Right atrium auricular region (tissue), 2 donors: Measurements from ENCODE around the gene SLC9A9. TPM values are rescaled to one million over a fixed set of nuclear protein-coding genes. Genes with fewer than 3 reads are reported as not detected.

Experiments
- DNase-seq: peaks from one replicate; pipeline ENCODE4 v3.0.0-alpha.2; 2019; ENCODE audit warnings: low spot score
- H3K27ac ChIP-seq, 2 donors: fragments of 200-600 bp; sonication (generic); 1 replicate in 1 of 2; 2 replicates in 1 of 2; pipeline ENCODE4 v1.5.1; 2016 to 2019
- H3K27me3 ChIP-seq, 2 donors: fragments of 200-600 bp; sonication (generic); one replicate each; pipeline versions ENCODE4 v1.5.1 to v1.6.0; 2017 to 2019
- H3K36me3 ChIP-seq: fragments of 200-600 bp; sonication (generic); one replicate; pipeline ENCODE4 v1.5.1; 2016
- H3K4me1 ChIP-seq, 2 donors: fragments of 200-600 bp; sonication (generic); one replicate each; pipeline versions ENCODE4 v1.5.1 to v1.6.0; 2017 to 2019
- H3K4me3 ChIP-seq, 2 donors: fragments of 200-600 bp; sonication (generic); 1 replicate in 1 of 2; 2 replicates in 1 of 2; pipeline ENCODE4 v1.5.1; 2017 to 2019; ENCODE audit warnings: mild to moderate bottlenecking in 1 of 2, moderate library complexity in 1 of 2
- H3K9me3 ChIP-seq, 2 donors: fragments of 200-600 bp; sonication (generic); one replicate each; pipeline ENCODE4 v1.5.1; 2019
- total RNA-seq, 2 donors: library from RNA; depleted of rRNA; stranded (reverse); fragments of >200 nt; gene quantifications; one replicate each; pipeline ENCODE4 v1.1.0, GENCODE V29; 2016
- TF ChIP-seq, protein P1 (sequence below), 2 donors: fragments of 200-600 bp; sonication (generic); IDR thresholded peaks; one replicate each; pipeline ENCODE4 v1.5.1; 2019; ENCODE audit warnings: antibody characterized with exemption in 2 of 2

Gene SLC9A9
- total RNA-seq, 2 donors from 2014 or later, result 3.1 to 4.2 TPM

DNA sequence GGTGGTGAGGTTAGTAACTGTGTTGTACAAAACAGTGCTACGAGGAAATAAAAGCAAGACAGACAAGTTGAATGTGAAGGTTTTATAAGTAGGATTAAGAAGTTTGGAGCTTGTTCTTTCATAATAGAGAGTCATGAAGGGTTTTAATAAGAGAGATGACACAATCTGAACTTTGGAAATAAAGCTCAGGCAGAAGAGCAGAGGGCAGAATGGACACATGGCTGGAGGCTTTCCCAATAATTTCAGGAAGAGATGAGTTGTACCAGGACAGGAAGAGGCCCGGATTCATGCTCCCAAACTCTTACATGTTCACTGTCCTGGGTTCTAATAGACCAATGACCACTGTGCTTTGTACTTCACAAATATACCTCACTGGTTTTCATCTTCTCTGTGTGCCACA, 194.8 kb downstream of the SLC9A9 start:
- Histone ChIP-seq H3K27ac (no peak overlapping the region), H3K4me3 (no peak overlapping the region), H3K36me3 (no peaks in the 10 kb centered on the region), H3K9me3 (no peaks in the 10 kb centered on the region), H3K27me3 (no peaks in the 10 kb centered on the region), H3K4me1 (no peaks in the 10 kb centered on the region)
- no peak for DNase-seq
- TF ChIP-seq, protein P1, sequence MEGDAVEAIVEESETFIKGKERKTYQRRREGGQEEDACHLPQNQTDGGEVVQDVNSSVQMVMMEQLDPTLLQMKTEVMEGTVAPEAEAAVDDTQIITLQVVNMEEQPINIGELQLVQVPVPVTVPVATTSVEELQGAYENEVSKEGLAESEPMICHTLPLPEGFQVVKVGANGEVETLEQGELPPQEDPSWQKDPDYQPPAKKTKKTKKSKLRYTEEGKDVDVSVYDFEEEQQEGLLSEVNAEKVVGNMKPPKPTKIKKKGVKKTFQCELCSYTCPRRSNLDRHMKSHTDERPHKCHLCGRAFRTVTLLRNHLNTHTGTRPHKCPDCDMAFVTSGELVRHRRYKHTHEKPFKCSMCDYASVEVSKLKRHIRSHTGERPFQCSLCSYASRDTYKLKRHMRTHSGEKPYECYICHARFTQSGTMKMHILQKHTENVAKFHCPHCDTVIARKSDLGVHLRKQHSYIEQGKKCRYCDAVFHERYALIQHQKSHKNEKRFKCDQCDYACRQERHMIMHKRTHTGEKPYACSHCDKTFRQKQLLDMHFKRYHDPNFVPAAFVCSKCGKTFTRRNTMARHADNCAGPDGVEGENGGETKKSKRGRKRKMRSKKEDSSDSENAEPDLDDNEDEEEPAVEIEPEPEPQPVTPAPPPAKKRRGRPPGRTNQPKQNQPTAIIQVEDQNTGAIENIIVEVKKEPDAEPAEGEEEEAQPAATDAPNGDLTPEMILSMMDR (IDR thresholded peaks at IDR 0.05), result no peak

DNA sequence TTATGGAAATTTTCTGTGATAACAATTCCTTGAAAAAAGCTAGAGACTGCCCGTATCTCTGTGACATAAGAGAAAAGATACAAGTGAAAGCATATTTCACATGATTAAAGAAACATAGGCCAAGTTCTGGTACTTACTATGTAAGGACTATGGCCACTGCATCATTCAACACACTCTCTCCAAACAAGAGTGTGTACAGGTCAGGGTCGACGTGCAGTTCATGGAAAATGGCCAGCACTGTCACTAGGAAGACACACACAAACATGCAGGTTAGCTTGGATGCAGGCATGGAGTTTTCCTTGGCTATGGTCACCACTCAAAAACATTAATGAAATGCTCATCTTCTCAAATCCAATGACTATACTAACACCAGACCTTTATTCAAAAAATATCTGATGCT, 196.2 kb downstream of the SLC9A9 start:
- no peaks in the 10 kb centered on the region for H3K9me3 ChIP-seq
- no peaks in the 10 kb centered on the region for H3K27me3 ChIP-seq
- no peak overlapping the region for H3K27ac ChIP-seq
- TF ChIP-seq, protein P1 (IDR thresholded peaks at IDR 0.05), result no peak
- no peak for DNase-seq
- no peaks in the 10 kb centered on the region for H3K4me1 ChIP-seq
- no peaks in the 10 kb centered on the region for H3K36me3 ChIP-seq
- H3K4me3 ChIP-seq, result no peak overlapping the region

DNA sequence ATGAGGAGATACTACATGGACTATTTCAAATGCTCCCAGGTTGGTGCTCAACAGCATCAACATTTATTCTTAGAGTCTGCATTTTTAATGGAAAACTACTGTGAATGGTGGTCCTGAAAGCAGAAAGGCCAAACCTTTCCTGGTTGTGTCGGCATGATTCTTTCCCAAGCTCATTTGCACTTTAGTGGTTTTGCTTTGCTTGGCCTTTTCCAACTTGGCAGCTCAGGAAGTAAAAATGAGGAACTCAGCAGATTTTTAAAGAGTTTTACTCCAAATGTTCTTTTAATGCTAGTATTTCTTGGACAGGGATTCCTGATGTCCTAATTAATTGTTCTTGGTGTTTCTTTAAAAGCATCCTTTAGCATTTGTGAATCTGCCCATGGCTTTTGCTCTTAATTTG, 197.4 kb downstream of the SLC9A9 start:
- Histone ChIP-seq H3K27me3 (no peaks in the 10 kb centered on the region), H3K27ac (no peak overlapping the region)
- TF ChIP-seq, protein P1 (IDR thresholded peaks at IDR 0.05), result no peak

DNA sequence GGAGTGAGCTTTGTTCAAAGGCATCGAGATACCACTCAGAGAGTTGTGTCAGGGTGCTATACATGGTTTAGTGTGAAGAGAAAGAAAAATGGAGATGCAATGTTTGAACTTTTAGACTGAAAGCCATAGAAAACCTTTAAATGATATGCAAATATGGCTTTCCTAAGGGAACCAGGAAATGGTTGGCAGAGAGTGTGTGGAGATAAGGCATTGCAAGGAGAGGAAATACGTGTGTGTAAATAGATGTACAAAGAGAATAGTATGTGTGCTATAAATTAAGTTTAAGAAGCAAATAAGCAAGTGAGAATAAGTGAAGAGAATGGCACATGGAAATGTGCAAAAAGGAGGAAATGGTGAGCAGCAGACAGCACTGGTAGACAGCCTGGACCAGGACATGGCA, 198.1 kb downstream of the SLC9A9 start:
- Histone ChIP-seq H3K27ac (no peak overlapping the region), H3K27me3 (no peaks in the 10 kb centered on the region), H3K4me1 (no peaks in the 10 kb centered on the region), H3K36me3 (no peaks in the 10 kb centered on the region), H3K4me3 (no peak overlapping the region), H3K9me3 (no peaks in the 10 kb centered on the region)
- no peak for DNase-seq
- TF ChIP-seq, protein P1 (IDR thresholded peaks at IDR 0.05), result no peak

More for the DNA sequence above, 197.4 kb downstream of the SLC9A9 start:
- no peaks in the 10 kb centered on the region for H3K36me3 ChIP-seq
- H3K4me1 ChIP-seq, result no peaks in the 10 kb centered on the region
- no peaks in the 10 kb centered on the region for H3K9me3 ChIP-seq
- no peak overlapping the region for H3K4me3 ChIP-seq
- no peak for DNase-seq

DNA sequence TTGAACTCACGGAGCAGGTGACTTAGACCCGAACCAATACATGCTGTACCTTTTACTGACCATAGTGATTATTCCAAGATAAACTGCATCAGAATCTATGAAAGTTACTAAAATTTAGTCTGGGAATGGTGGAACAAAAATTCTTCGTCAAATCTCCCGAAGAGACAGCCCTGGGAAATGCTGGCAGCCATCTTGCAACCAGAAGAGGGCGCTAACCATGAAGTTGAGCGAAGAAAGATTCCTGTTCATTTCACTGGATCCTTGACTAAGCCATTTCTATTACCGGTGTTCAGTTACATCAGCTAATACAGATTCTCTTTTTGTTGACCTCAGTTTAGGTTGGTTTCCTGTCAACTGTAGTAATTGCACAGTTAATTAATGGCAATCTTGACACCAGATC, 199.6 kb downstream of the SLC9A9 start:
- H3K27ac ChIP-seq, result no peak overlapping the region
- no peaks in the 10 kb centered on the region for H3K27me3 ChIP-seq
- TF ChIP-seq, protein P1 (IDR thresholded peaks at IDR 0.05), result no peak
- H3K36me3 ChIP-seq, result no peaks in the 10 kb centered on the region
- H3K4me3 ChIP-seq, result no peak overlapping the region
- no peaks in the 10 kb centered on the region for H3K9me3 ChIP-seq
- DNase-seq, result no peak
- no peaks in the 10 kb centered on the region for H3K4me1 ChIP-seq

DNA sequence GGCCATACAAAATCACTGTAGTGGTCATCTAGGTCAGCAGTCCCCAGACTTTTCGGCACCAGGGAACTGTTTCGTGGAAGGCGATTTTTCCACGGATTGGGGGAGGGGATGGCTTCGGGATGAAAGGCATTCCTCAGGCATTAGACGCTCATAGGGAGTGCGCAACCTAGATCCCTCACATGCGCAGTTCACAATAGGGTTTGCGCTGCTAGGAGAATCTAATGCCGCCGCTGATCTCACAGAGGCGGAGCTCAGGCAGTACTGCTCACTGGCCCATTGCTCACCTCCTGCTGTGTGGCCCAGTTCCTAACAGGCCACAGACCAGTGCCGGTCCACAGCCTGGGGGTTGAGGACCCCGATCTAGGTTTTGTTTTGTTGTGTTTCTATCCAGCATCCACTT, 200.1 kb downstream of the SLC9A9 start:
- Histone ChIP-seq H3K27me3 (no peaks in the 10 kb centered on the region), H3K9me3 (no peaks in the 10 kb centered on the region), H3K27ac (no peak overlapping the region), H3K4me1 (no peaks in the 10 kb centered on the region), H3K36me3 (no peaks in the 10 kb centered on the region), H3K4me3 (no peak overlapping the region)
- no peak for DNase-seq
- TF ChIP-seq, protein P1 (IDR thresholded peaks at IDR 0.05), result no peak
